ENCODE results near the gene BAIAP2. TPM values are rescaled to one million over a fixed set of nuclear protein-coding genes. Genes with fewer than 3 reads are reported as not detected.

The BAIAP2 gene
- total RNA-seq, 1 experiment from 2014 or later: 57.7 TPM

DNA sequence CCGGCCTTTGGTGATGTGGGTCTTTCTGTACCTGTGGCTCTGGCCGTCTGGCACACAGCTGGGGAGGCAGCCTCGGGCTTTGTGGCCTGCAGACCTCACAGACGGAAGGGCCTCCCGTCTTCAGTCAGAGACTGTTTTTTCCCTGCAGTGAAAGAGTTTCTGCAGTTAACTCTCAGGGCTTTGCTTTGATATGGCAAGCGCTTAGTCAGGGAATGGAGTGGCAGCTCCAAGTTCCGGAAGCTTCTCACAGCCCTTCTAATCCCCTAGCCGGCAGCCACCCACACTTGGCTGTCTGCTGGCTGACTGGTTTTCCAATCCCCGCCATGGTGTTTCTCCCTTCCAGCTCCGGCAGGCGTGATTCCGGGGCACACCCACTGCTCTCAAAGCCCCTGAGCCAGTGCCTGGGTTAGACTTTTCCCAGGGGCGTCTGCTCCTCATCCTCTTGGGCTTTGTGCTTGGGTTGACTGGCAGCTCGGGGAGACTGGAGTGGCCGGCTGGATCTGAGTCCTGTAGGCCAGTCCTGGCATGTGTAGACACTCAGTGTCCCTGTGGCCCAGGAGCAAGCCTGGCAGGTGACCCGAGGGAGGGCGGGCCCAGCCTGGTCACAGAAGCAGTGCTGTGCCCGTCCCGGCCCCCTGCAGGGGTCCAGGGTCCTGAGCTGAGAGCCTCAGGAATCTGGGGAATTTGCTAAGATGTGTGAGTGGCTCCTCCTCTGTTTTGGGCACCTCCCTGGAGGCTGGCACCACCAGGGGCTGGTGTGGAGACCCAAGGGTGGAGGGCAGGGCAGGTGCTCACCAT lies 29.9 kb downstream of the BAIAP2 start:
- ChIA-PET CTCF (no interaction called here), POLR2A (no interaction called here)
- Histone ChIP-seq H3K4me3 (ENCODE audit: low read depth, low read length) (no peak overlapping the region), H3K27me3 (replicated peaks; ENCODE audit: control insufficient read depth, insufficient read depth, low read length) (no peaks in the 10 kb centered on the region), H3K36me3 (ENCODE audit: control insufficient read depth, insufficient read depth, low read length) (peaks cover 3% of the 10 kb centered on the region), H3K9me3 (no peaks in the 10 kb centered on the region), H3K4me1 (0 out of 2 replicates have a peak, but pooled peaks cover 3% of the 10 kb centered on the region)
- Mint-ChIP-seq H3K36me3 (ENCODE audit: insufficient read depth, unreplicated experiment) (peaks cover 5% of the 10 kb centered on the region), H3K9me3 (ENCODE audit: unreplicated experiment) (no peaks in the 10 kb centered on the region), H3K27ac (ENCODE audit: unreplicated experiment) (no peak overlapping the region), H3K4me3 (ENCODE audit: unreplicated experiment) (no peak overlapping the region), H3K27me3 (ENCODE audit: insufficient read depth, unreplicated experiment) (no peaks in the 10 kb centered on the region), H3K4me1 (ENCODE audit: low read depth, unreplicated experiment) (peaks cover 8% of the 10 kb centered on the region)
- TF ChIP-seq, protein P1, sequence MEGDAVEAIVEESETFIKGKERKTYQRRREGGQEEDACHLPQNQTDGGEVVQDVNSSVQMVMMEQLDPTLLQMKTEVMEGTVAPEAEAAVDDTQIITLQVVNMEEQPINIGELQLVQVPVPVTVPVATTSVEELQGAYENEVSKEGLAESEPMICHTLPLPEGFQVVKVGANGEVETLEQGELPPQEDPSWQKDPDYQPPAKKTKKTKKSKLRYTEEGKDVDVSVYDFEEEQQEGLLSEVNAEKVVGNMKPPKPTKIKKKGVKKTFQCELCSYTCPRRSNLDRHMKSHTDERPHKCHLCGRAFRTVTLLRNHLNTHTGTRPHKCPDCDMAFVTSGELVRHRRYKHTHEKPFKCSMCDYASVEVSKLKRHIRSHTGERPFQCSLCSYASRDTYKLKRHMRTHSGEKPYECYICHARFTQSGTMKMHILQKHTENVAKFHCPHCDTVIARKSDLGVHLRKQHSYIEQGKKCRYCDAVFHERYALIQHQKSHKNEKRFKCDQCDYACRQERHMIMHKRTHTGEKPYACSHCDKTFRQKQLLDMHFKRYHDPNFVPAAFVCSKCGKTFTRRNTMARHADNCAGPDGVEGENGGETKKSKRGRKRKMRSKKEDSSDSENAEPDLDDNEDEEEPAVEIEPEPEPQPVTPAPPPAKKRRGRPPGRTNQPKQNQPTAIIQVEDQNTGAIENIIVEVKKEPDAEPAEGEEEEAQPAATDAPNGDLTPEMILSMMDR (IDR thresholded peaks at IDR 0.05; ENCODE audit: insufficient read depth in 1 of 2, low read depth in 1 of 2, low read length in 1 of 2, severe bottlenecking in 1 of 2, unreplicated experiment in 1 of 2): no peak
- BruUV-seq (replicated peaks): no TSS peak
- intact Hi-C loops (cut with micrococcal nuclease; ENCODE audit: unreplicated experiment): no loop called here
- no peak for DNase-seq

DNA sequence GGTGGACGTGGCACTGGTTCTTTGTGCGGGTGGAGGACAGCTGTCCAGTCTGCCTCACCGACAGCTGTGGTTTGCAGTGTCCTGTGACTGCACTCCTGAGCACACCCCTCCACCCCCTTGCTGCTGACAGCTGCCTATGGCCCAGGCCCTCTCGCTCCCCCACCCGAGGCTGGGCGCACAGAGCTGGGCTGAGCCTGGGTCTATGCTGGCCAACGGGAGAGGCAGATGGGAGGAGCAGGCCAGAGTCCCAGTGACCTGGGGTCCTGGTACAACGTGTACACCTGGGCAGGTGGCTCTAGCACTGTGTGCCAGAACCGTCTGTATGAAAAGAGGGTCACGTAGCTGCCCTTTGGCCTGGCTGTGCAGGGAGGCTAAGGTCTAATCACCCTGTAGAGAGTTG lies 30.5 kb downstream of the BAIAP2 start:
- no peaks in the 10 kb centered on the region for H3K4me1 ChIP-seq
- no TSS peak for BruUV-seq (replicated peaks)
- Mint-ChIP-seq H3K36me3 (ENCODE audit: insufficient read depth, unreplicated experiment) (peaks cover 8% of the 10 kb centered on the region), H3K4me3 (ENCODE audit: unreplicated experiment) (no peak overlapping the region), H3K27ac (ENCODE audit: unreplicated experiment) (no peak overlapping the region), H3K4me1 (ENCODE audit: low read depth, unreplicated experiment) (peaks cover 8% of the 10 kb centered on the region), H3K27me3 (ENCODE audit: insufficient read depth, unreplicated experiment) (no peaks in the 10 kb centered on the region), H3K9me3 (ENCODE audit: unreplicated experiment) (no peaks in the 10 kb centered on the region)
- no peaks in the 10 kb centered on the region for H3K9me3 ChIP-seq
- intact Hi-C loops (cut with micrococcal nuclease; ENCODE audit: unreplicated experiment): no loop called here
- peaks cover under 1% of the 10 kb centered on the region for H3K36me3 ChIP-seq (ENCODE audit: control insufficient read depth, insufficient read depth, low read length)
- DNase-seq: no peak
- POLR2A ChIA-PET: no interaction called here
- TF ChIP-seq, protein P1 (IDR thresholded peaks at IDR 0.05; ENCODE audit: insufficient read depth in 1 of 2, low read depth in 1 of 2, low read length in 1 of 2, severe bottlenecking in 1 of 2, unreplicated experiment in 1 of 2): no peak
- no peak overlapping the region for H3K4me3 ChIP-seq (ENCODE audit: low read depth, low read length)
- CTCF ChIA-PET: no interaction called here
- no peaks in the 10 kb centered on the region for H3K27me3 ChIP-seq (replicated peaks; ENCODE audit: control insufficient read depth, insufficient read depth, low read length)

DNA sequence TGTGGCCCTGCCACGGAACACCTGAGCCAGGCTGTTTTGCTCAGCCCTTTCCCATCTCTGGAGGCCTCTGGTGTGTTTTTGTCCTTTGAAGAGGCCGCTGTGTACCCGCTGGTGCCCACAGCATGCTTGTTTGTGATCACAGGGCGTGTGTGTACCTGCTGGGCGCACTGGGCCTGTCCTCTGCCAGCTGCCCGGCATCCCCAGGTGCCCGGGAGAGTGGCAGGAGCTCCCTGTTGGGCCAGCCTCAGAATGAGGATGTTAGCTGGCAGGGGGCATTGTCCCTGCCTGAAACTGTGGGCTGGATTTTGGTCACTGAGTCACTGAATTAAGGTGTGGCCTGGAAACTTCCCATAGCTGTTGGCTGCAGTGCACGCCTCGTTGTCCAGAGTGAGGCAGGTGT lies 31.1 kb downstream of the BAIAP2 start:
- no peaks in the 10 kb centered on the region for H3K9me3 Mint-ChIP-seq (ENCODE audit: unreplicated experiment)
- no TSS peak for BruUV-seq (replicated peaks)
- ChIA-PET CTCF (no interaction called here), POLR2A (no interaction called here)
- H3K27me3 ChIP-seq (replicated peaks; ENCODE audit: control insufficient read depth, insufficient read depth, low read length): no peaks in the 10 kb centered on the region
- DNase-seq: no peak
- H3K27me3 Mint-ChIP-seq (ENCODE audit: insufficient read depth, unreplicated experiment): no peaks in the 10 kb centered on the region
- TF ChIP-seq, protein P1 (IDR thresholded peaks at IDR 0.05; ENCODE audit: insufficient read depth in 1 of 2, low read depth in 1 of 2, low read length in 1 of 2, severe bottlenecking in 1 of 2, unreplicated experiment in 1 of 2): no peak
- H3K4me3 ChIP-seq (ENCODE audit: low read depth, low read length): no peak overlapping the region
- H3K4me1 Mint-ChIP-seq (ENCODE audit: low read depth, unreplicated experiment): peaks cover 8% of the 10 kb centered on the region
- H3K9me3 ChIP-seq: no peaks in the 10 kb centered on the region
- no peak overlapping the region for H3K4me3 Mint-ChIP-seq (ENCODE audit: unreplicated experiment)
- H3K36me3 ChIP-seq (ENCODE audit: control insufficient read depth, insufficient read depth, low read length): no peaks in the 10 kb centered on the region; the same call in none of the 2 replicates
- H3K4me1 ChIP-seq: no peaks in the 10 kb centered on the region
- H3K36me3 Mint-ChIP-seq (ENCODE audit: insufficient read depth, unreplicated experiment): peaks cover 12% of the 10 kb centered on the region
- H3K27ac Mint-ChIP-seq (ENCODE audit: unreplicated experiment): no peak overlapping the region
- intact Hi-C loops (cut with micrococcal nuclease; ENCODE audit: unreplicated experiment): no loop called here

All from Caco-2 (cell line).